K562 (cell line): ENCODE measurements around the gene POLN. TPM values are rescaled to one million over a fixed set of nuclear protein-coding genes. Genes with fewer than 3 reads are reported as not detected.

Source experiments
- ATAC-seq: fragments of 200-7000 bp; cut with Tn5 transposase; 3 replicates; pipeline ENCODE4 v1.9.1; 2020; ENCODE audit warnings: moderate library complexity
- BruUV-seq: library from RNA; stranded (reverse); fragments of 400-500 nt; replicated peaks from 2 replicates; lab custom pipeline; 2021; lab: Mats Ljungman, UMichigan
- CTCF ChIA-PET: fragments of 300-600 bp; formaldehyde crosslinking; extraction: SDS; loops from one replicate; lab custom pipeline; 2021; ENCODE audit warnings: low intra/inter-chr PET ratio; lab: Yijun Ruan, JAX
- POLR2A ChIA-PET: fragments of 300-600, 350-650 bp; sonication (Branson Sonifier 250); formaldehyde crosslinking; extraction: SDS; loops from one replicate; lab custom pipeline; 2021; ENCODE audit warnings: antibody characterized with exemption, inconsistent platforms; lab: Yijun Ruan, JAX
- DNase-seq, 4 experiments: peaks; one replicate each; pipeline versions ENCODE4 v3.0.0 to v3.0.0-alpha.2; 2011 to 2018; ENCODE audit warnings: low spot score in 3 of 4, mixed read lengths in 3 of 4; ENCODE audit errors: extremely low read depth in 1 of 4
- FAIRE-seq: peaks from 2 replicates; lab custom pipeline; 2011; peaks lifted over from hg19 to GRCh38; lab: Jason Lieb, UNC
- H2AFZ ChIP-seq: 2 replicates; pipeline ENCODE4 v1.6.0; 2011; ENCODE audit warnings: low read depth, low read length, control low read depth, inconsistent platforms
- H3K27ac ChIP-seq: fragments of 200-600 bp; 3 replicates; pipeline ENCODE4 v1.8.0; 2011; ENCODE audit warnings: low read depth, mild to moderate bottlenecking, control low read depth, inconsistent platforms, low read length, moderate library complexity, mixed read lengths; ENCODE audit errors: extremely low read depth
- H3K27me3 ChIP-seq, 2 experiments: fragments of 300-600 bp in 1 of 2; 2 replicates in 1 of 2; 3 replicates in 1 of 2; pipeline versions ENCODE4 v1.6.0 to v1.8.0; 2011; ENCODE audit warnings: inconsistent platforms in 2 of 2, low read length in 2 of 2, mild to moderate bottlenecking in 1 of 2, mixed read lengths in 1 of 2, moderate library complexity in 1 of 2; ENCODE audit not compliant: control insufficient read depth in 2 of 2, insufficient read depth in 2 of 2
- H3K36me3 ChIP-seq: fragments of 300-600 bp; 3 replicates; pipeline ENCODE4 v1.8.0; 2011; ENCODE audit warnings: mild to moderate bottlenecking, low read length, inconsistent platforms; ENCODE audit not compliant: control insufficient read depth, insufficient read depth
- H3K4me1 ChIP-seq, 2 experiments: fragments of 200-600 bp in 1 of 2; replicated peaks in 1 of 2; 2 replicates in 1 of 2; 3 replicates in 1 of 2; pipeline versions ENCODE4 v1.5.1 to v1.8.0; 2011; ENCODE audit warnings: inconsistent platforms in 2 of 2, low read length in 2 of 2, mild to moderate bottlenecking in 1 of 2, mixed read lengths in 1 of 2, moderate library complexity in 1 of 2; ENCODE audit not compliant: control insufficient read depth in 2 of 2, insufficient read depth in 2 of 2
- H3K4me2 ChIP-seq: 2 replicates; pipeline ENCODE4 v1.6.1; 2011; ENCODE audit warnings: low read length, control low read depth, inconsistent platforms, mixed read lengths; ENCODE audit not compliant: insufficient read depth
- H3K4me3 ChIP-seq: fragments of 200-600 bp; sonication (generic), shearing (Covaris generic); 2 replicates; pipeline ENCODE4 v1.5.1; 2016; ENCODE audit warnings: control low read depth, inconsistent platforms
- H3K79me2 ChIP-seq: fragments of 200-600 bp; 3 replicates; pipeline ENCODE4 v1.8.0; 2011; ENCODE audit warnings: low read length, inconsistent platforms; ENCODE audit not compliant: control insufficient read depth, insufficient read depth
- H3K9ac ChIP-seq, 2 experiments: 2 replicates each; pipeline versions ENCODE4 v1.6.0 to v1.6.1; 2011; ENCODE audit warnings: low read depth in 2 of 2, low read length in 2 of 2, control low read depth in 1 of 2, inconsistent platforms in 1 of 2, mild to moderate bottlenecking in 1 of 2, mixed read lengths in 1 of 2; ENCODE audit not compliant: insufficient read depth in 1 of 2
- H3K9me1 ChIP-seq: one replicate; pipeline ENCODE4 v1.6.0; 2011; ENCODE audit warnings: inconsistent platforms, mild to moderate bottlenecking, low read length, moderate library complexity; ENCODE audit not compliant: control insufficient read depth, insufficient read depth
- H3K9me3 ChIP-seq: replicated peaks from 2 replicates; pipeline ENCODE4 v1.5.1; 2011; ENCODE audit warnings: low read depth, low read length, inconsistent platforms; ENCODE audit not compliant: control insufficient read depth, insufficient read depth
- H4K20me1 ChIP-seq: replicated peaks from 2 replicates; pipeline ENCODE4 v1.6.1; 2011; ENCODE audit warnings: low read length, inconsistent platforms, mixed read lengths; ENCODE audit not compliant: control insufficient read depth, insufficient read depth
- CC2D1A ChIP-seq: fragments of 450-650 bp; IDR thresholded peaks from 2 replicates; pipeline ENCODE4 v1.6.1; 2017; ENCODE audit warnings: mild to moderate bottlenecking
- SMARCA5 ChIP-seq: fragments of 450-650 bp; IDR thresholded peaks from 2 replicates; pipeline ENCODE4 v1.6.1; 2016
- TCF7 ChIP-seq: sonication (generic); IDR thresholded peaks from 2 replicates; pipeline ENCODE4 v1.6.1; 2016; ENCODE audit warnings: antibody characterized with exemption, borderline replicate concordance
- WGBS: fragments of 100-300 bp; shearing (Covaris generic); methylation state at CpG from one replicate; pipeline ENCODE4 v1.1.6; 2016; ENCODE audit warnings: low coverage, mixed read lengths; ENCODE audit not compliant: insufficient coverage; ENCODE audit errors: missing lambda C conversion rate; 5-methylcytosine and 5-hydroxymethylcytosine counted together
- in situ Hi-C: fragments of 300-500 bp; cut with MboI; formaldehyde crosslinking; loops from 4 replicates; pipeline ENCODE4 v1.15.0; 2018; ENCODE audit warnings: inconsistent platforms, mixed read lengths
- intact Hi-C: fragments of 100-400 bp; cut with micrococcal nuclease; formaldehyde crosslinking; loops from 2 replicates; pipeline ENCODE4 v1.14.2; 2022
- polyA plus RNA-seq, 8 experiments: library from polyadenylated mRNA; depleted of rRNA in 4 of 8; stranded (reverse) in 5 of 8; unstranded in 3 of 8; fragments of >200 nt; fragmentation: Nextera tagmentation in 2 of 8; fragmentation: Illumina TruSeq in 1 of 8; extraction: Ambion mirVana in 2 of 8; extraction: Trizol in 1 of 8; gene quantifications; 2 replicates each; pipeline versions ENCODE4 v1.2.1 to v1.2.3, GENCODE V29; 2011 to 2014; ENCODE audit warnings: inconsistent platforms in 1 of 8, missing spikeins in 1 of 8
- total RNA-seq, 7 experiments: library from RNA; depleted of rRNA in 6 of 7; stranded (reverse); fragments of >200 nt in 6 of 7; fragmentation: Illumina TruSeq in 2 of 7; extraction: Trizol in 2 of 7; gene quantifications; 2 replicates each; pipeline versions ENCODE4 v1.2.1 to v1.2.3, GENCODE V29; 2011 to 2021; ENCODE audit warnings: low replicate concordance in 1 of 7
- TF ChIP-seq, protein P1 (sequence below), 2 experiments: fragments of 450-650 bp; conservative IDR thresholded peaks; 2 replicates each; pipeline ENCODE4 v1.6.1; 2017; ENCODE audit warnings: mild to moderate bottlenecking in 2 of 2, moderate library complexity in 2 of 2
- TF ChIP-seq, protein P2 (sequence below): fragments of 200-600 bp; sonication (generic); IDR thresholded peaks from one replicate; pipeline ENCODE4 v1.6.1; 2012; ENCODE audit warnings: mild to moderate bottlenecking, low read depth, low read length, inconsistent platforms

The POLN gene
- total and polyA plus RNA-seq, 9 of the 15 experiments (the other 6 are each of a cell fraction or from before 2014, with no cell fraction given): 0.08 to 0.91 (median 0.32) TPM

DNA sequence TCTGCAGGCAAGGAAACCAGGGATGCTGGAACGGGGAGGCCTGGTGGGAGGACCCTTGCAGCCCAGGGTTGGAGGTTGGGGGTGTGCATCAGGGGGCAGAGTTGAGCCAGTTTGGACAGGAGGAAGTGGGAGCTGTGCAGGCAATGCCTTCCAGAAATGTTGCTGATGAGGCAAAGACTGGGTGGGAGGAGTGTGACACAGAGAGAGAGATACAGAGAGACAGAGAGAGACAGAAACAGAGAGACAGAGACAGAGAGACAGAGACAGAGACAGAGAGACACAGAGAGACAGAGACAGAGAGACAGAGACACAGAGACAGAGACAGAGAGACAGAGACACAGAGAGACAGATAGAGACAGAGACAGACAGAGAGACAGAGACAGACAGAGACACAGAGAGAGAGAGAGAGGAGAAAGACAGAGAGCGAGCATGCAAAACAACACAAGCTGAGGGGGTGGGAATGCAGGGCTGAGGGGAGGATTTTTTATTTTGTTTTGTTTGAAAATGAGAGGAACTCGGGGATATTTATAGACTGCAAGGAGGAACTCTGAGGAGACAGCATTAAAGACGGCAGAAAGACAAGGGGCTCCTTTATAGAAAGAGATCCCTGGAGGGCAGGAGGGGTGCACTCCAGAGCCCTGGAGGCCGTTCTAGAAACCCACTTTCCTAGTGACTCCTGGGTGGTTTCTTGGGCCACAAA is 1.9 kb upstream of the POLN start:
- CTCF ChIA-PET: no interaction called here
- H3K9ac ChIP-seq: no peak overlapping the region
- H4K20me1 ChIP-seq: peaks cover 10% of the 10 kb centered on the region; the same call in 1 of the 2 replicates
- no peak overlapping the region for H3K4me2 ChIP-seq
- no peaks in the 10 kb centered on the region for H3K9me3 ChIP-seq
- H3K9me1 ChIP-seq: no peaks in the 10 kb centered on the region
- no peaks in the 10 kb centered on the region for H3K27me3 ChIP-seq
- intact Hi-C loops: loop anchor here (1.0 to 10.0 kb wide), 2 partner anchors 171 to 197 kb away; partner anchors contain the start of genes CFAP99 and ZFYVE28
- POLR2A ChIA-PET: interaction anchor here (0.7 to 1.0 kb wide), 2 partner anchors 14 to 16 kb away, joined by 3 to 4 read pairs; no protein-coding TSS in a partner anchor
- H3K79me2 ChIP-seq: peaks cover 31% of the 10 kb centered on the region
- WGBS: 58% methylated on average over 5 of the region's 5 CpGs
- peak overlapping the region; percentile 58 for H2AFZ ChIP-seq
- ATAC-seq (no peak), FAIRE-seq (peak; percentile 82), DNase-seq (peak in 2 of 4 experiments; percentile 55 to 71)
- no TSS peak for BruUV-seq
- H3K27ac ChIP-seq: no peak overlapping the region
- in situ Hi-C loops: no loop called here
- peaks cover 13% of the 10 kb centered on the region for H3K36me3 ChIP-seq
- H3K4me3 ChIP-seq: no peak overlapping the region
- H3K4me1 ChIP-seq: peaks cover 11 to 56% of the 10 kb centered on the region in 2 experiments; a peak in 4 of 5 replicates
- TF ChIP-seq, protein P1, sequence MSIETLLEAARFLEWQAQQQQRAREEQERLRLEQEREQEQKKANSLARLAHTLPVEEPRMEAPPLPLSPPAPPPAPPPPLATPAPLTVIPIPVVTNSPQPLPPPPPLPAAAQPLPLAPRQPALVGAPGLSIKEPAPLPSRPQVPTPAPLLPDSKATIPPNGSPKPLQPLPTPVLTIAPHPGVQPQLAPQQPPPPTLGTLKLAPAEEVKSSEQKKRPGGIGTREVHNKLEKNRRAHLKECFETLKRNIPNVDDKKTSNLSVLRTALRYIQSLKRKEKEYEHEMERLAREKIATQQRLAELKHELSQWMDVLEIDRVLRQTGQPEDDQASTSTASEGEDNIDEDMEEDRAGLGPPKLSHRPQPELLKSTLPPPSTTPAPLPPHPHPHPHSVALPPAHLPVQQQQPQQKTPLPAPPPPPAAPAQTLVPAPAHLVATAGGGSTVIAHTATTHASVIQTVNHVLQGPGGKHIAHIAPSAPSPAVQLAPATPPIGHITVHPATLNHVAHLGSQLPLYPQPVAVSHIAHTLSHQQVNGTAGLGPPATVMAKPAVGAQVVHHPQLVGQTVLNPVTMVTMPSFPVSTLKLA (conservative IDR thresholded peaks at IDR 0.05): 0 out of 4 replicates have a peak, but pooled peaks of 1 of the 2 experiments have one; percentile 19
- TF ChIP-seq SMARCA5 (peak; percentile 66; the same call in 1 of the 2 replicates), CC2D1A (peak; percentile 76; the same call in 1 of the 2 replicates), TCF7 (no peak)
- TF ChIP-seq, protein P2, sequence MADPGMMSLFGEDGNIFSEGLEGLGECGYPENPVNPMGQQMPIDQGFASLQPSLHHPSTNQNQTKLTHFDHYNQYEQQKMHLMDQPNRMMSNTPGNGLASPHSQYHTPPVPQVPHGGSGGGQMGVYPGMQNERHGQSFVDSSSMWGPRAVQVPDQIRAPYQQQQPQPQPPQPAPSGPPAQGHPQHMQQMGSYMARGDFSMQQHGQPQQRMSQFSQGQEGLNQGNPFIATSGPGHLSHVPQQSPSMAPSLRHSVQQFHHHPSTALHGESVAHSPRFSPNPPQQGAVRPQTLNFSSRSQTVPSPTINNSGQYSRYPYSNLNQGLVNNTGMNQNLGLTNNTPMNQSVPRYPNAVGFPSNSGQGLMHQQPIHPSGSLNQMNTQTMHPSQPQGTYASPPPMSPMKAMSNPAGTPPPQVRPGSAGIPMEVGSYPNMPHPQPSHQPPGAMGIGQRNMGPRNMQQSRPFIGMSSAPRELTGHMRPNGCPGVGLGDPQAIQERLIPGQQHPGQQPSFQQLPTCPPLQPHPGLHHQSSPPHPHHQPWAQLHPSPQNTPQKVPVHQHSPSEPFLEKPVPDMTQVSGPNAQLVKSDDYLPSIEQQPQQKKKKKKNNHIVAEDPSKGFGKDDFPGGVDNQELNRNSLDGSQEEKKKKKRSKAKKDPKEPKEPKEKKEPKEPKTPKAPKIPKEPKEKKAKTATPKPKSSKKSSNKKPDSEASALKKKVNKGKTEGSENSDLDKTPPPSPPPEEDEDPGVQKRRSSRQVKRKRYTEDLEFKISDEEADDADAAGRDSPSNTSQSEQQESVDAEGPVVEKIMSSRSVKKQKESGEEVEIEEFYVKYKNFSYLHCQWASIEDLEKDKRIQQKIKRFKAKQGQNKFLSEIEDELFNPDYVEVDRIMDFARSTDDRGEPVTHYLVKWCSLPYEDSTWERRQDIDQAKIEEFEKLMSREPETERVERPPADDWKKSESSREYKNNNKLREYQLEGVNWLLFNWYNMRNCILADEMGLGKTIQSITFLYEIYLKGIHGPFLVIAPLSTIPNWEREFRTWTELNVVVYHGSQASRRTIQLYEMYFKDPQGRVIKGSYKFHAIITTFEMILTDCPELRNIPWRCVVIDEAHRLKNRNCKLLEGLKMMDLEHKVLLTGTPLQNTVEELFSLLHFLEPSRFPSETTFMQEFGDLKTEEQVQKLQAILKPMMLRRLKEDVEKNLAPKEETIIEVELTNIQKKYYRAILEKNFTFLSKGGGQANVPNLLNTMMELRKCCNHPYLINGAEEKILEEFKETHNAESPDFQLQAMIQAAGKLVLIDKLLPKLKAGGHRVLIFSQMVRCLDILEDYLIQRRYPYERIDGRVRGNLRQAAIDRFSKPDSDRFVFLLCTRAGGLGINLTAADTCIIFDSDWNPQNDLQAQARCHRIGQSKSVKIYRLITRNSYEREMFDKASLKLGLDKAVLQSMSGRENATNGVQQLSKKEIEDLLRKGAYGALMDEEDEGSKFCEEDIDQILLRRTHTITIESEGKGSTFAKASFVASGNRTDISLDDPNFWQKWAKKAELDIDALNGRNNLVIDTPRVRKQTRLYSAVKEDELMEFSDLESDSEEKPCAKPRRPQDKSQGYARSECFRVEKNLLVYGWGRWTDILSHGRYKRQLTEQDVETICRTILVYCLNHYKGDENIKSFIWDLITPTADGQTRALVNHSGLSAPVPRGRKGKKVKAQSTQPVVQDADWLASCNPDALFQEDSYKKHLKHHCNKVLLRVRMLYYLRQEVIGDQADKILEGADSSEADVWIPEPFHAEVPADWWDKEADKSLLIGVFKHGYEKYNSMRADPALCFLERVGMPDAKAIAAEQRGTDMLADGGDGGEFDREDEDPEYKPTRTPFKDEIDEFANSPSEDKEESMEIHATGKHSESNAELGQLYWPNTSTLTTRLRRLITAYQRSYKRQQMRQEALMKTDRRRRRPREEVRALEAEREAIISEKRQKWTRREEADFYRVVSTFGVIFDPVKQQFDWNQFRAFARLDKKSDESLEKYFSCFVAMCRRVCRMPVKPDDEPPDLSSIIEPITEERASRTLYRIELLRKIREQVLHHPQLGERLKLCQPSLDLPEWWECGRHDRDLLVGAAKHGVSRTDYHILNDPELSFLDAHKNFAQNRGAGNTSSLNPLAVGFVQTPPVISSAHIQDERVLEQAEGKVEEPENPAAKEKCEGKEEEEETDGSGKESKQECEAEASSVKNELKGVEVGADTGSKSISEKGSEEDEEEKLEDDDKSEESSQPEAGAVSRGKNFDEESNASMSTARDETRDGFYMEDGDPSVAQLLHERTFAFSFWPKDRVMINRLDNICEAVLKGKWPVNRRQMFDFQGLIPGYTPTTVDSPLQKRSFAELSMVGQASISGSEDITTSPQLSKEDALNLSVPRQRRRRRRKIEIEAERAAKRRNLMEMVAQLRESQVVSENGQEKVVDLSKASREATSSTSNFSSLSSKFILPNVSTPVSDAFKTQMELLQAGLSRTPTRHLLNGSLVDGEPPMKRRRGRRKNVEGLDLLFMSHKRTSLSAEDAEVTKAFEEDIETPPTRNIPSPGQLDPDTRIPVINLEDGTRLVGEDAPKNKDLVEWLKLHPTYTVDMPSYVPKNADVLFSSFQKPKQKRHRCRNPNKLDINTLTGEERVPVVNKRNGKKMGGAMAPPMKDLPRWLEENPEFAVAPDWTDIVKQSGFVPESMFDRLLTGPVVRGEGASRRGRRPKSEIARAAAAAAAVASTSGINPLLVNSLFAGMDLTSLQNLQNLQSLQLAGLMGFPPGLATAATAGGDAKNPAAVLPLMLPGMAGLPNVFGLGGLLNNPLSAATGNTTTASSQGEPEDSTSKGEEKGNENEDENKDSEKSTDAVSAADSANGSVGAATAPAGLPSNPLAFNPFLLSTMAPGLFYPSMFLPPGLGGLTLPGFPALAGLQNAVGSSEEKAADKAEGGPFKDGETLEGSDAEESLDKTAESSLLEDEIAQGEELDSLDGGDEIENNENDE: no peak
